HepG2 (cell line): ENCODE results near the gene C14orf119. TPM values are rescaled to one million over a fixed set of nuclear protein-coding genes. Genes with fewer than 3 reads are reported as not detected.

ENCODE experiments used
- ATAD3A ChIP-seq: sonication (generic); formaldehyde crosslinking; IDR thresholded peaks from 2 replicates; pipeline ENCODE4 v1.4.0; 2020; ENCODE audit warnings: missing genetic modification reagents
- BHLHE40 ChIP-seq: IDR thresholded peaks from 2 replicates; pipeline ENCODE4 v1.6.1; 2011; ENCODE audit warnings: low read length, improper control_type of control experiment
- GTF2F1 ChIP-seq: fragments of 150-350 bp; IDR thresholded peaks from 2 replicates; pipeline ENCODE4 v1.6.1; 2014; ENCODE audit warnings: low read length
- HOXD1 ChIP-seq: sonication (generic); formaldehyde crosslinking; IDR thresholded peaks from 2 replicates; pipeline ENCODE4 v1.5.0; 2020; ENCODE audit warnings: missing genetic modification reagents
- KDM2A ChIP-seq: sonication (generic); formaldehyde crosslinking; IDR thresholded peaks from 2 replicates; pipeline ENCODE4 v1.4.0; 2020; ENCODE audit warnings: low read depth, missing genetic modification reagents, borderline replicate concordance
- NFKBIZ ChIP-seq: IDR thresholded peaks from 2 replicates; pipeline ENCODE4 v1.6.1; 2018; ENCODE audit warnings: missing genetic modification reagents, missing compliant biosample characterization
- RFX1 ChIP-seq: fragments of 450-650 bp; IDR thresholded peaks from 2 replicates; pipeline ENCODE4 v1.6.1; 2017
- SRSF4 ChIP-seq: fragments of 200-400 bp; formaldehyde crosslinking; IDR thresholded peaks from one replicate; pipeline ENCODE4 v1.6.1; 2018; ENCODE audit warnings: mild to moderate bottlenecking, low read depth, low read length, moderate library complexity; ENCODE audit not compliant: poor library complexity, severe bottlenecking
- TCF7 ChIP-seq: sonication (generic); IDR thresholded peaks from 2 replicates; pipeline ENCODE4 v1.6.1; 2016; ENCODE audit warnings: antibody characterized with exemption, low read depth
- ZFP37 ChIP-seq: sonication (generic); formaldehyde crosslinking; IDR thresholded peaks from 2 replicates; pipeline ENCODE4 v1.4.0; 2020; ENCODE audit warnings: missing genetic modification reagents, borderline replicate concordance
- ZNF296 ChIP-seq: sonication (generic); formaldehyde crosslinking; conservative IDR thresholded peaks from 2 replicates; pipeline ENCODE4 v1.5.0; 2020; ENCODE audit warnings: mild to moderate bottlenecking, missing genetic modification reagents
- ZNF34 ChIP-seq: sonication (generic); formaldehyde crosslinking; IDR thresholded peaks from 2 replicates; pipeline ENCODE4 v1.4.0; 2020; ENCODE audit warnings: mild to moderate bottlenecking, missing genetic modification reagents, borderline replicate concordance
- ZNF557 ChIP-seq: sonication (generic); formaldehyde crosslinking; IDR thresholded peaks from 2 replicates; pipeline ENCODE4 v1.4.0; 2020; ENCODE audit warnings: missing genetic modification reagents
- ZNF569 ChIP-seq: sonication (generic); formaldehyde crosslinking; IDR thresholded peaks from 2 replicates; pipeline ENCODE4 v1.5.0; 2020; ENCODE audit warnings: mild to moderate bottlenecking, missing genetic modification reagents, moderate library complexity, borderline replicate concordance
- ZNF577 ChIP-seq: sonication (generic); formaldehyde crosslinking; IDR thresholded peaks from 2 replicates; pipeline ENCODE4 v1.4.0; 2020; ENCODE audit warnings: mild to moderate bottlenecking, low read depth, missing genetic modification reagents, borderline replicate concordance
- ZNF780A ChIP-seq: sonication (generic); formaldehyde crosslinking; IDR thresholded peaks from 2 replicates; pipeline ENCODE4 v1.8.0; 2022; ENCODE audit warnings: mild to moderate bottlenecking, missing genetic modification reagents, moderate library complexity
- ZNF790 ChIP-seq: sonication (generic); formaldehyde crosslinking; IDR thresholded peaks from 2 replicates; pipeline ENCODE4 v1.8.0; 2022; ENCODE audit warnings: missing genetic modification reagents, mild to moderate bottlenecking, borderline replicate concordance
- ZZZ3 ChIP-seq: sonication (generic); formaldehyde crosslinking; IDR thresholded peaks from 2 replicates; pipeline ENCODE4 v1.4.0; 2020; ENCODE audit warnings: missing genetic modification reagents, mild to moderate bottlenecking, borderline replicate concordance
- polyA plus RNA-seq, 8 experiments: library from polyadenylated mRNA; depleted of rRNA in 3 of 8; stranded (reverse) in 7 of 8; unstranded in 1 of 8; fragments of >200 nt; fragmentation: Illumina TruSeq in 4 of 8; extraction: Trizol in 4 of 8; gene quantifications; 2 replicates each; pipeline versions ENCODE4 v1.2.1 to v1.2.3, GENCODE V29; 2011 to 2016; ENCODE audit warnings: low read depth in 4 of 8, missing spikeins in 1 of 8, mixed read lengths in 1 of 8; ENCODE audit not compliant: insufficient read depth in 1 of 8
- total RNA-seq, 5 experiments: library from RNA; depleted of rRNA; stranded (reverse); fragments of >200 nt; fragmentation: Illumina TruSeq; extraction: Trizol; gene quantifications; 2 replicates each; pipeline ENCODE4 v1.2.3, GENCODE V29; 2016; ENCODE audit warnings: low read depth in 1 of 5
- TF ChIP-seq, protein P1 (sequence below): sonication (generic); formaldehyde crosslinking; IDR thresholded peaks from 2 replicates; pipeline ENCODE4 v1.5.0; 2020; ENCODE audit warnings: mild to moderate bottlenecking, missing genetic modification reagents, borderline replicate concordance
- TF ChIP-seq, protein P2 (sequence below): sonication (generic); formaldehyde crosslinking; IDR thresholded peaks from 2 replicates; pipeline ENCODE4 v1.4.0; 2020; ENCODE audit warnings: mild to moderate bottlenecking, missing genetic modification reagents
- TF ChIP-seq, protein P3 (sequence below): sonication (generic); formaldehyde crosslinking; IDR thresholded peaks from 2 replicates; pipeline ENCODE4; 2020; ENCODE audit warnings: missing genetic modification reagents, mild to moderate bottlenecking, borderline replicate concordance
- TF ChIP-seq, protein P4 (sequence below): sonication (generic); formaldehyde crosslinking; IDR thresholded peaks from 2 replicates; pipeline ENCODE4 v1.8.1; 2023; ENCODE audit warnings: mild to moderate bottlenecking, missing genetic modification reagents, borderline replicate concordance
- TF ChIP-seq, protein P5 (sequence below): sonication (generic); formaldehyde crosslinking; conservative IDR thresholded peaks from 2 replicates; pipeline ENCODE4 v1.4.0; 2020; ENCODE audit warnings: missing genetic modification reagents

C14orf119 gene
- total and polyA plus RNA-seq, 2 of the 13 experiments (the other 11 are each of a cell fraction or from before 2014, with no cell fraction given), result 117 to 206 TPM

DNA sequence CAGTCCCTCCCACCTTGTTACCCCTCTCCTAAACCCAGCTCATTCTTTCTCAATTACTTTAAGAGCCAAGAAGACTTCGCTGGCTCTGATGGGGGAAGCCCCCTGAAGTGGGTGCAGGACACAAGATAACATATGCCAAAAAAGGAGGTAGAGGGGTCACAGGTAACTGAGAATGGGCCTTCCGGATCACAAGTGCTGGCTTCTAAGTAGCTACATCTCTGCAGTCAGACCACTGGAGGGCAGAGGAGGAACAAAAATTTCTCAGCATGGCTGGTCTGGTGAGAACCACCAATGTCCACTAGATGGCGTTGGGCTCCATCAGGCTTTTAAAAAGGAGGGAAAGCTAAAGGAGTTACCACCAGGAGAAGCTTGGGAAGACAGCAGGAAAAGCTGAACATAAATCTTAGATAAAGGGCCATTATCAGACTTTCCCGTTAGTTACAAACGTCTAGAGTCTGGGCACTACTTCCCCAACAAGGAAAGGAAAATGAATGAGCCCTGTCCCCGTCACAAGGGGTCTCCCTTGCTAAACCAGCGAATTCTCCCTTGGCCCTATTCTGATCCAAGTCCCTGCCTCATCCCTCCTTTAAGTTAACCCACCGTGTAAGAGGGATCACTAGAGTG, 26.4 kb upstream of the C14orf119 start (continued):
- no peak for TF ChIP-seq HOXD1
- TF ChIP-seq ATAD3A, result no peak
- TF ChIP-seq, protein P1, sequence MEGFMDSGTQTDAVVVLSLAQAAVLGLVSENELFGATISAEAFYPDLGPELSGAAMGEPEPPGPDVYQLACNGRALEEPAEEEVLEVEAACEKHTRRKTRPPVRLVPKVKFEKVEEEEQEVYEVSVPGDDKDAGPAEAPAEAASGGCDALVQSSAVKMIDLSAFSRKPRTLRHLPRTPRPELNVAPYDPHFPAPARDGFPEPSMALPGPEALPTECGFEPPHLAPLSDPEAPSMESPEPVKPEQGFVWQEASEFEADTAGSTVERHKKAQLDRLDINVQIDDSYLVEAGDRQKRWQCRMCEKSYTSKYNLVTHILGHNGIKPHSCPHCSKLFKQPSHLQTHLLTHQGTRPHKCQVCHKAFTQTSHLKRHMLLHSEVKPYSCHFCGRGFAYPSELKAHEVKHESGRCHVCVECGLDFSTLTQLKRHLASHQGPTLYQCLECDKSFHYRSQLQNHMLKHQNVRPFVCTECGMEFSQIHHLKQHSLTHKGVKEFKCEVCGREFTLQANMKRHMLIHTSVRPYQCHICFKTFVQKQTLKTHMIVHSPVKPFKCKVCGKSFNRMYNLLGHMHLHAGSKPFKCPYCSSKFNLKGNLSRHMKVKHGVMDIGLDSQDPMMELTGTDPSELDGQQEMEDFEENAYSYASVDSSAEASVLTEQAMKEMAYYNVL (CRISPR knock-in tag), result peak; percentile 35; the same call in 1 of the 2 replicates
- TF ChIP-seq, protein P2, sequence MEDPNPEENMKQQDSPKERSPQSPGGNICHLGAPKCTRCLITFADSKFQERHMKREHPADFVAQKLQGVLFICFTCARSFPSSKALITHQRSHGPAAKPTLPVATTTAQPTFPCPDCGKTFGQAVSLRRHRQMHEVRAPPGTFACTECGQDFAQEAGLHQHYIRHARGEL, result no peak
- peak; percentile 69 for TF ChIP-seq KDM2A (CRISPR knock-in tag)
- TF ChIP-seq ZNF790, result no peak
- TF ChIP-seq, protein P3, sequence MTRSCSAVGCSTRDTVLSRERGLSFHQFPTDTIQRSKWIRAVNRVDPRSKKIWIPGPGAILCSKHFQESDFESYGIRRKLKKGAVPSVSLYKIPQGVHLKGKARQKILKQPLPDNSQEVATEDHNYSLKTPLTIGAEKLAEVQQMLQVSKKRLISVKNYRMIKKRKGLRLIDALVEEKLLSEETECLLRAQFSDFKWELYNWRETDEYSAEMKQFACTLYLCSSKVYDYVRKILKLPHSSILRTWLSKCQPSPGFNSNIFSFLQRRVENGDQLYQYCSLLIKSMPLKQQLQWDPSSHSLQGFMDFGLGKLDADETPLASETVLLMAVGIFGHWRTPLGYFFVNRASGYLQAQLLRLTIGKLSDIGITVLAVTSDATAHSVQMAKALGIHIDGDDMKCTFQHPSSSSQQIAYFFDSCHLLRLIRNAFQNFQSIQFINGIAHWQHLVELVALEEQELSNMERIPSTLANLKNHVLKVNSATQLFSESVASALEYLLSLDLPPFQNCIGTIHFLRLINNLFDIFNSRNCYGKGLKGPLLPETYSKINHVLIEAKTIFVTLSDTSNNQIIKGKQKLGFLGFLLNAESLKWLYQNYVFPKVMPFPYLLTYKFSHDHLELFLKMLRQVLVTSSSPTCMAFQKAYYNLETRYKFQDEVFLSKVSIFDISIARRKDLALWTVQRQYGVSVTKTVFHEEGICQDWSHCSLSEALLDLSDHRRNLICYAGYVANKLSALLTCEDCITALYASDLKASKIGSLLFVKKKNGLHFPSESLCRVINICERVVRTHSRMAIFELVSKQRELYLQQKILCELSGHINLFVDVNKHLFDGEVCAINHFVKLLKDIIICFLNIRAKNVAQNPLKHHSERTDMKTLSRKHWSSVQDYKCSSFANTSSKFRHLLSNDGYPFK (CRISPR knock-in tag), result no peak
- no peak for TF ChIP-seq ZFP37 (CRISPR knock-in tag)
- no peak for TF ChIP-seq ZNF557 (CRISPR knock-in tag)
- 0 out of 2 replicates have a peak, but pooled peaks have one; percentile 79 for TF ChIP-seq ZNF34
- TF ChIP-seq ZNF569 (CRISPR knock-in tag), result no peak
- TF ChIP-seq, protein P4, sequence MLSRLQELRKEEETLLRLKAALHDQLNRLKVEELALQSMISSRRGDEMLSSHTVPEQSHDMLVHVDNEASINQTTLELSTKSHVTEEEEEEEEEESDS (CRISPR knock-in tag), result no peak
- no peak for TF ChIP-seq SRSF4
- no peak for TF ChIP-seq TCF7
- no peak for TF ChIP-seq BHLHE40
- peak; percentile 42; the same call in 1 of the 2 replicates for TF ChIP-seq NFKBIZ (CRISPR knock-in tag)
- TF ChIP-seq, protein P5, sequence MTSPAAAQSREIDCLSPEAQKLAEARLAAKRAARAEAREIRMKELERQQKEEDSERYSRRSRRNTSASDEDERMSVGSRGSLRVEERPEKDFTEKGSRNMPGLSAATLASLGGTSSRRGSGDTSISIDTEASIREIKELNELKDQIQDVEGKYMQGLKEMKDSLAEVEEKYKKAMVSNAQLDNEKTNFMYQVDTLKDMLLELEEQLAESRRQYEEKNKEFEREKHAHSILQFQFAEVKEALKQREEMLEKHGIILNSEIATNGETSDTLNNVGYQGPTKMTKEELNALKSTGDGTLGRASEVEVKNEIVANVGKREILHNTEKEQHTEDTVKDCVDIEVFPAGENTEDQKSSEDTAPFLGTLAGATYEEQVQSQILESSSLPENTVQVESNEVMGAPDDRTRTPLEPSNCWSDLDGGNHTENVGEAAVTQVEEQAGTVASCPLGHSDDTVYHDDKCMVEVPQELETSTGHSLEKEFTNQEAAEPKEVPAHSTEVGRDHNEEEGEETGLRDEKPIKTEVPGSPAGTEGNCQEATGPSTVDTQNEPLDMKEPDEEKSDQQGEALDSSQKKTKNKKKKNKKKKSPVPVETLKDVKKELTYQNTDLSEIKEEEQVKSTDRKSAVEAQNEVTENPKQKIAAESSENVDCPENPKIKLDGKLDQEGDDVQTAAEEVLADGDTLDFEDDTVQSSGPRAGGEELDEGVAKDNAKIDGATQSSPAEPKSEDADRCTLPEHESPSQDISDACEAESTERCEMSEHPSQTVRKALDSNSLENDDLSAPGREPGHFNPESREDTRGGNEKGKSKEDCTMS, result no peak
- TF ChIP-seq ZNF296 (CRISPR knock-in tag), result no peak
- TF ChIP-seq ZNF780A (CRISPR knock-in tag), result peak; percentile 53; the same call in 1 of the 2 replicates
- no peak for TF ChIP-seq ZZZ3 (CRISPR knock-in tag)
- TF ChIP-seq ZNF577, result no peak
- TF ChIP-seq GTF2F1, result no peak
- TF ChIP-seq RFX1, result no peak
